ENCODE data around the gene PALM.

Gene PALM

DNA sequence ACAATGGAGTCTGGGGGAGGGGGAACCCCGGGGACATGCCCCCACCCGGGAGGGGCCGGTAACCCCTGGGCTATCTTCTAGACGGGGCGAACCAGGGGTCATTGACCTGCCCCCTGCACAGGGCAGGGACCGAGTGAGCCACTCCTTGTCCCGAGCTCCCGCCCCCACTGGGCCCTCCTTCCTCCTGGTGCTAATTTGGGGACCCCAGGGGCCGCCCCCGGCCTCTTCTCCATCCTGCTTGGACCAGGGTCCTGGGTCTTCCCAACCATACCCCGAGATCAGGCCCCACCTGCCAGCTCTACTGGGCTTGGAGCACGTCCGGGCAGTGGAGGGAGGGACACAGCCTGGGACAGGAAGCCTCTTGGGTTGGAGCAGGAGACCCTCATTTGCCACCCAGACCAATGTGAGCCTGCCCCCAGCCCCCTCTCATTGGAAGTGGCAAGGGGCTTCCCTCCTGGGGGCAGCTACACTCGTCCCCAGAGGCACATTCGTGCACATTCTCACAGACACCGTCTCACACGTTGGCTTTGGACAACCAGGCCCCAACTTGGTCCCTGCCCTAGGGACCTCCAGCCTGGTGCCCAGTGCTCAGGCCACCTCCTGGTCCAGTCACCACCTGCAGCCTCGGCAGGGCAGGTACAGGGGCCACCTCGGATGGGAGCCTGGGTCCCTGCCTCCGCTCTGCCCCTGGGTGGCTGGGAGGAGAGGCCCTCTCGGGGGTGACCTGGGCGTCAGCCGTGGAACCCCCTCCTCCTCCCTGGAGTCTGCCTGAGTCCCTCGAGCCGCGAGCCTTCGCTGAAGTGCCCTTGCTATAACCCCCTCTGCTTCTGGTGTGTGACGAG, 38.9 kb downstream of the PALM start:
- Histone ChIP-seq H3K9me3 (ENCODE audit: control insufficient read depth in 2 of 2, low read length in 2 of 2) (peaks cover 0 to 11% of the 10 kb centered on the region in 2 donors), H3K4me1 (ENCODE audit: control insufficient read depth, insufficient read depth, low read length) (no peaks in the 10 kb centered on the region), H3K27me3 (ENCODE audit: control insufficient read depth in 1 of 2, insufficient read depth in 2 of 2, low read length in 2 of 2) (peaks cover 5 to 7% of the 10 kb centered on the region in 2 donors), H3K27ac (ENCODE audit: low read length) (no peak overlapping the region), H3K36me3 (ENCODE audit: control insufficient read depth in 2 of 2, insufficient read depth in 2 of 2, low read length in 2 of 2) (no peaks in the 10 kb centered on the region), H3K4me3 (ENCODE audit: low read length in 2 of 2) (no peak overlapping the region), H3K9ac (ENCODE audit: low read length in 2 of 2) (no peak overlapping the region)

DNA sequence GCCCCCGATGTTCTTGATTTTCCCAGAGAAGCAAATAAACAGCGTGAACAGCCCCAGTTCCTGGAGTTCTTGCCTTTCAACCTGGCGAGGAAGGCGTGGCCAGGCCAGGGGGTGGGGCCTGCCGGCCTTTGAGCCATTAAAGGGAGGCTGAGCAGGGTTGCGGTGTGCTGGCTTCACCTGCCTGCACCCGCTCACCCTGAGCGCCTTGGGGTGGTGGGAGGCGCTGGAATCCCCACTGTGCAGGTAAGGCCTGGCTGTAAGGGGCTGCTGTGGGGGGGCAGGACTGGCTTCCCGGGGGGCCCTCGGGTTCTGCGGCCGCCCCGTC, 39.5 kb downstream of the PALM start:
- Histone ChIP-seq H3K9ac (ENCODE audit: low read length in 2 of 2) (no peak overlapping the region), H3K4me3 (ENCODE audit: low read length in 2 of 2) (no peak overlapping the region), H3K4me1 (ENCODE audit: control insufficient read depth, insufficient read depth, low read length) (no peaks in the 10 kb centered on the region)

DNA sequence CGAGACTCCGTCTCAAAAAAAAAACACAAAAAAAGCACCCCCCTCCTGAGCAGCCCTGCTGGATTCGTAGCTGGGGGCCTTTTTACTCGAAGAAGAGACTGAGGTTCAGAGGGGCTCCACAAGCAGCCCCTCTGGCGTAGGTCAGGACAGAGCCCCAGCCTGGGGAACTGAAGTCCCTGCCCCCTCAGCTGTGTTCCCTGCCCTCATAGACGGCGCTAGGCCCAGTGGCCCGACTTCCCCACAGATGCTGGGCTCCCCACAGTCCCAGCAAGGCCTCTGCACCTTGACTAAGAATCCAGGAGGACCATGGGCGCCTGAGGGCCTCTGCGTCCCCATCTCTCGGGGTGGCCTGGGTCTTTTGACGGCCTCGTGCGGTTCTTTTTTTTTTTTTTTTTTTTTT, 41.1 kb downstream of the PALM start:
- Histone ChIP-seq H3K27me3 (ENCODE audit: control insufficient read depth in 1 of 2, insufficient read depth in 2 of 2, low read length in 2 of 2) (peaks cover 5 to 7% of the 10 kb centered on the region in 2 donors), H3K27ac (ENCODE audit: low read length) (no peak overlapping the region), H3K9ac (ENCODE audit: low read length in 2 of 2) (no peak overlapping the region), H3K4me3 (ENCODE audit: low read length in 2 of 2) (no peak overlapping the region), H3K9me3 (ENCODE audit: control insufficient read depth in 2 of 2, low read length in 2 of 2) (peaks cover 0 to 9% of the 10 kb centered on the region in 2 donors), H3K4me1 (ENCODE audit: control insufficient read depth, insufficient read depth, low read length) (no peaks in the 10 kb centered on the region), H3K36me3 (ENCODE audit: control insufficient read depth in 2 of 2, insufficient read depth in 2 of 2, low read length in 2 of 2) (no peaks in the 10 kb centered on the region)

More for the DNA sequence above, 39.5 kb downstream of the PALM start:
- H3K9me3 ChIP-seq (ENCODE audit: control insufficient read depth in 2 of 2, low read length in 2 of 2): peaks cover 0 to 11% of the 10 kb centered on the region in 2 donors
- peaks cover 5 to 7% of the 10 kb centered on the region in 2 donors for H3K27me3 ChIP-seq (ENCODE audit: control insufficient read depth in 1 of 2, insufficient read depth in 2 of 2, low read length in 2 of 2)
- no peak overlapping the region for H3K27ac ChIP-seq (ENCODE audit: low read length)
- H3K36me3 ChIP-seq (ENCODE audit: control insufficient read depth in 2 of 2, insufficient read depth in 2 of 2, low read length in 2 of 2): no peaks in the 10 kb centered on the region

DNA sequence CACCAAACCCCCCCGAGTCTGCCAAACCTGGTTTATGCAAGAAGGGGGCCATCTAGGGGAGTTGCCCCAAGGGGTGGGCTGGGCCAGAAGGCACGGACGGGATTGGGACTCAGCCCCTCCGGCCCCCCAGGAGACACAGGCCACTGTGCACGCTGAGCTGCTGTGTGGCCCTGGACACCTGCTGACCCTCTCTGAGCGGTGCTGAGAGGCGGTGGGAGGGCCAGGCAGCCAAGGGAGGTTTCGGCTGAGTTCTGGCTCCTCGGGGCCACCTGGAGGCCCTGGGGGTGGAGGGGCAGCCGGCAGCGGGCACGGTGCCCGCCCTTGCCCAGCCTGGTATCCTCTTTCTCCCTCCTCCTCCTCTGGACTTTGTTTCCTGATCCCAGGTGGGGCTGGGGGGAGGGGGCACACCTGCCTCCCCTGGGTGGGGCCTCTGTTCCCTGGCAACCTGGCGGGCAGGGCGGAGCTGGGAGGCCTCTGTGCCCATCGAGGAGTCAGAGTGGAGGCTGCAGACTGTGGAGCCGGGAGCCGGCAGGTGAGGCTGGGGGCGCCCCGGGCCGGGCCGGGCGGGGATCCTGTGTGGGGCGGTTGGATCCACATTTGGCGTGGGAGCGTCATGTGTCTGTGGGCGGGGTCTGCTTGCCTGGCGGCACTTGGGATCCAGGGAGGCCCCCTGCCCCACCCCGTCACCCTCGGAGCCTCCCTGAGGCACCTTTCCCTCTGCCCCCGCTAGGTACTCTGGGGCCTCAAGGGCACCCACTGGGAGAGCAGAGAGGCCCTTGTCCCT, 42.1 kb downstream of the PALM start, which contains the start of gene MISP:
TSS of gene MISP (plus strand) at position 473 of the 784 bp plus-strand sequence. CDS start 5,835 bp downstream, outside the sequence.
- H3K4me1 ChIP-seq (ENCODE audit: control insufficient read depth, insufficient read depth, low read length): no peaks in the 10 kb centered on the region
- peaks cover 0 to 9% of the 10 kb centered on the region in 2 donors for H3K9me3 ChIP-seq (ENCODE audit: control insufficient read depth in 2 of 2, low read length in 2 of 2)
- no peak within 1 kb of the TSS for H3K4me3 ChIP-seq (ENCODE audit: low read length in 2 of 2)
- no peak within 1 kb of the TSS for H3K9ac ChIP-seq (ENCODE audit: low read length in 2 of 2)
- no peaks in the 10 kb centered on the region for H3K36me3 ChIP-seq (ENCODE audit: control insufficient read depth in 2 of 2, insufficient read depth in 2 of 2, low read length in 2 of 2)
- no peak within 1 kb of the TSS for H3K27ac ChIP-seq (ENCODE audit: low read length)
- peaks cover 5 to 7% of the 10 kb centered on the region in 2 donors for H3K27me3 ChIP-seq (ENCODE audit: control insufficient read depth in 1 of 2, insufficient read depth in 2 of 2, low read length in 2 of 2)

DNA sequence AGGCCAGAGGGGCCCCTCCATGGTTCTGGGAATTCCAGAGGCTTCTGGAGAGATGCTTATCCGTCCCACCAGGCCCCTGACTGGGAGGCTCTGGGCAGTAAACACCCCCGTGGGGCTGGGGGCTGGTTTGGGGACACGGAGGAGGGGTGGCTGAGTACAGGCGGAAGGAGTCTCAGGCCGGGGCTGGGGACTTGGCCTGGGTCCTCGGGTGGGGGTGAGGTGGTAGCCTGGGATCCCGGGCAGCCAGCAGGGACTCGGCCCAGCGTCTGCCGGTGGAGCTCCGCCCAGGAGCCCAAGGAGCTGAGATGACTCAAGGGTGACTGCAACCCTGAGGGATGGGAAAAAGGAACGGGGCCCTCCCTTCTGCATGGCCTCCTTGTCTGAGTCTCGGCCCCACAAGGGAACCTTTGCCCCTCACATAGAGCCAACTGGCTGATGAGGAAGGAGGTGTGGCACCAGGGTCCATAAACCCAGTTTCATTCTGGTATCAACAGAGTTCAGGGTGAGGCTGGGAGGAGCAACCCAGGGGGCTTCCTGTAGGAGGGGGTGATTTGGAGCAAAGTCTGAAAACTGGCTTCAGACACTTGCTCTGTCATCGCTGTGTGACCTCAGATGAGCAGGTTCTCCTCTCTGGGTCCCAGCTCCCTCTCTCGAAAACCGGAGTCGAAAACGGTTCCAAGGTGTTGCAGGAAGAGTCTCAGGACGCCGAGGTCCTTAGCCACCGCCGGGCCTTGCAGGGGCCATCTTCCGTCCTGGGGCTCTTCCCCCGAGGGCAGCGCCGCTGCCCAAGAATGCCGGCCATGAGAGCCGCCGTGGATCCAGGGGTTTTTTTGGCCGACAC, 43.0 kb downstream of the PALM start:
- Histone ChIP-seq H3K27me3 (ENCODE audit: control insufficient read depth in 1 of 2, insufficient read depth in 2 of 2, low read length in 2 of 2) (peaks cover 5 to 7% of the 10 kb centered on the region in 2 donors), H3K36me3 (ENCODE audit: control insufficient read depth in 2 of 2, insufficient read depth in 2 of 2, low read length in 2 of 2) (no peaks in the 10 kb centered on the region), H3K27ac (ENCODE audit: low read length) (no peak overlapping the region), H3K9me3 (ENCODE audit: control insufficient read depth in 2 of 2, low read length in 2 of 2) (peaks cover 0 to 9% of the 10 kb centered on the region in 2 donors), H3K4me3 (ENCODE audit: low read length in 2 of 2) (no peak overlapping the region), H3K4me1 (ENCODE audit: control insufficient read depth, insufficient read depth, low read length) (no peaks in the 10 kb centered on the region), H3K9ac (ENCODE audit: low read length in 2 of 2) (no peak overlapping the region)

DNA sequence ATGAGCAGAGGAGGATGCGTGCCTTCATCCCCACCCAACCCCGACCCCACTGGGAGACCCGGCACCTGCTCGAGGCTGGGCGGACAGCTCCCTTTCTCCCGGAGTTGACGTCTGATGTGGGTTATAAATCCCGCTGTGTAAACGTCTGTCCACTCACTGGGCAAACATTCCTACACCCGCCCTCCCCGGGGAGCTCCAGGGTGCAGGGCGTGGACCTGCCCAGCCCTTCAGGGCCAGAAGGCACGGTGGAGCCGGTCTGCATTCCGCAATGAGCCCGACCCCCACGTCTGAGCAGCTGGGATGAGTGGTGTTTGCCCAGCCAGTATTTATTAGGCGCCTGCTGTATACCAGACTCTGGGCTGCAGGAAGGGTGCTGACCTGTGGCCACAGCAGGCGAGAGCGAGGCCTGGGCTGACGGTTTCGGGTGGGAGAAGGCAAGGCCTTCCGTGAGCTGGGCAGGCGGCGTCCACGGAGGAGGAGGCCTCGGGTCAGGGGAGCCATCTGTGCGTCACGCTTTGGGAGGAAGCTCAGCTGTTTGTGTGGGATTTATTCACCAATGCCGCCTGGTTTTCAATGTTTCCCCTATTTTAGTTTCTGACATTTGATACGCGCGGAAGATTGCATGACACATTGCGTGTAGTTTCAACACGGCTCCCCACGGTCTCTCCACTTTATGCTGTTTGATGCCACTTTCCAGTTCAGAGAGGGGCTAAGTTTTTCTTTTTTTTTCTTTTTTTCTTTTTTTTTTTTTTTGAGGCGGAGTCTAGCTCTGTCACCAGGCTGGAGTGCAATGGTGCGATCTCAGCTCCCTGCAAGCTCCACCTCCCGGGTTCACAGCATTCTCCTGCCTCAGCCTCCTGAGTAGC, 44.1 kb downstream of the PALM start:
- H3K27me3 ChIP-seq (ENCODE audit: control insufficient read depth in 1 of 2, insufficient read depth in 2 of 2, low read length in 2 of 2): peaks cover 5 to 7% of the 10 kb centered on the region in 2 donors
- H3K4me3 ChIP-seq (ENCODE audit: low read length in 2 of 2): no peak overlapping the region
- peaks cover 0 to 2% of the 10 kb centered on the region in 2 donors for H3K9me3 ChIP-seq (ENCODE audit: control insufficient read depth in 2 of 2, low read length in 2 of 2)
- H3K9ac ChIP-seq (ENCODE audit: low read length in 2 of 2): no peak overlapping the region
- H3K27ac ChIP-seq (ENCODE audit: low read length): no peak overlapping the region
- H3K36me3 ChIP-seq (ENCODE audit: control insufficient read depth in 2 of 2, insufficient read depth in 2 of 2, low read length in 2 of 2): no peaks in the 10 kb centered on the region
- no peaks in the 10 kb centered on the region for H3K4me1 ChIP-seq (ENCODE audit: control insufficient read depth, insufficient read depth, low read length)

DNA sequence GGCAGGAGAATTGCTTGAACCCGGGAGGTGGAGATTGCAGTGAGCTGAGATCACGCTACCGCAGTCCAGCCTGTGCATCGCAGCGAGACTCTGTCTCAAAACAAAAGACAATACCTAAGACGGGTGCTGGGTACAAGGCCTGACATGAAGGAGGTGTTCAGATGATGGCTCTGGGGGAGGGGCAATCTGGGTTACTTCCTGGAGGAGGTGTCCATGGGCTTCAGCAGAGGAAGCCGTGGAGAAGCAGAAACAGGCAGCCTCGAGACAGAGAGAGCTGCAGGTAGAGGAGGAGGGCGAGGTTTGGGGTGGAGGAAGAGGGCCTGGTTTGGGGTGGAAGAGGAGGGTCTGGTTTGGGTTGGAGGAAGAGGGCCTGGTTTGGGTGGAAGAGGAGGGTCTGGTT, 45.8 kb downstream of the PALM start:
- H3K36me3 ChIP-seq (ENCODE audit: control insufficient read depth in 2 of 2, insufficient read depth in 2 of 2, low read length in 2 of 2): no peaks in the 10 kb centered on the region
- no peak overlapping the region for H3K9ac ChIP-seq (ENCODE audit: low read length in 2 of 2)
- no peak overlapping the region for H3K27ac ChIP-seq (ENCODE audit: low read length)
- no peak overlapping the region for H3K4me3 ChIP-seq (ENCODE audit: low read length in 2 of 2)
- H3K27me3 ChIP-seq (ENCODE audit: control insufficient read depth in 1 of 2, insufficient read depth in 2 of 2, low read length in 2 of 2): peaks cover 4 to 5% of the 10 kb centered on the region in 2 donors
- no peaks in the 10 kb centered on the region for H3K4me1 ChIP-seq (ENCODE audit: control insufficient read depth, insufficient read depth, low read length)
- H3K9me3 ChIP-seq (ENCODE audit: control insufficient read depth in 2 of 2, low read length in 2 of 2): peaks cover 0 to 6% of the 10 kb centered on the region in 2 donors

DNA sequence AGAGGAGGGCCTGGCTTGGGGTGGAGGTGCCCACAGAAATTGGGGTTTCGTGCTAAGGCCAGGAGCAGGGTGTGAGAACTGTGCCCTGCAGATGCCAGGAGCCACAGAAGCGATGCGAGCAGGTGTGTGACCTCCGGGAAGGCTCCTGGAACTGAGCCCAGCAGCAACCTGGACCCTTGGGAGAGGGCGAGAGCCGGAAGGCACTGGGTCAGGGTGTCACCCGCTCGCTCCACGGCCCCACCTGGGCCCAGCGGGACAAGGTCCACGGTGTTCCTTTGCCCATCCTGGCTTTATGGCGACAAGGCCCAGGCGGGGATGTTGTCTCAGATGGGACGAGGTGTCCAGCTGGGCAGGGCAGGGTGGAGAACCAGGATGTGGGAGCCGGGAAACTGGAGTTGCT, 46.3 kb downstream of the PALM start:
- Histone ChIP-seq H3K27ac (ENCODE audit: low read length) (no peak overlapping the region), H3K4me3 (ENCODE audit: low read length in 2 of 2) (no peak overlapping the region), H3K9ac (ENCODE audit: low read length in 2 of 2) (no peak overlapping the region), H3K27me3 (ENCODE audit: control insufficient read depth in 1 of 2, insufficient read depth in 2 of 2, low read length in 2 of 2) (peaks cover 4 to 5% of the 10 kb centered on the region in 2 donors), H3K36me3 (ENCODE audit: control insufficient read depth in 2 of 2, insufficient read depth in 2 of 2, low read length in 2 of 2) (no peaks in the 10 kb centered on the region), H3K4me1 (ENCODE audit: control insufficient read depth, insufficient read depth, low read length) (no peaks in the 10 kb centered on the region), H3K9me3 (ENCODE audit: control insufficient read depth in 2 of 2, low read length in 2 of 2) (peaks cover 0 to 6% of the 10 kb centered on the region in 2 donors)

DNA sequence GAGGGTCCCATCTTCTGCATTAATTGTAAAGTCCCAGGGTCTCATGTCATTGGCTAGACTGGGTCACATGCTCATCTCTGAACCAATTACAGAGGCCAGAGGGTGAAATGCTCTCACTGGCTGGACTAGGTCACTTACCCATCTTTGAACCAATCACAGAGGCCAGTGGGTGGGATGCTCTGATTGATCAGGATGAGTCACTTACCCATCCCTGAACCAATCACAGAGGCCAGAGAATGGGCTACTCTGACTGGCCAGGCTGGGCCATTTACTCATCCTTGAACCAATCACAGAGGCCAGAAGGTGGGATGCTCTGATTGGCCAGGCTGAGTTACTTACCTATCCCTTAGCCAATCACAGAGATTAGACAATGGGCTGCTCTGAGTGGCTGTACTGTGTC, 47.5 kb downstream of the PALM start:
- H3K4me3 ChIP-seq (ENCODE audit: low read length in 2 of 2): no peak overlapping the region
- peaks cover 0 to 3% of the 10 kb centered on the region in 2 donors for H3K27me3 ChIP-seq (ENCODE audit: control insufficient read depth in 1 of 2, insufficient read depth in 2 of 2, low read length in 2 of 2)
- no peaks in the 10 kb centered on the region for H3K4me1 ChIP-seq (ENCODE audit: control insufficient read depth, insufficient read depth, low read length)

More for the DNA sequence above, 47.5 kb downstream of the PALM start:
- Histone ChIP-seq H3K9ac (ENCODE audit: low read length in 2 of 2) (no peak overlapping the region), H3K36me3 (ENCODE audit: control insufficient read depth in 2 of 2, insufficient read depth in 2 of 2, low read length in 2 of 2) (no peaks in the 10 kb centered on the region), H3K27ac (ENCODE audit: low read length) (no peak overlapping the region), H3K9me3 (ENCODE audit: control insufficient read depth in 2 of 2, low read length in 2 of 2) (peaks cover 0 to 6% of the 10 kb centered on the region in 2 donors)
